SK-N-SH treated with all-trans-retinoic acid at 6 μM for 48 hours (cell line): ENCODE results near the gene BMERB1.

Experiments
- ATAC-seq: fragments of 200-7000 bp; cut with Tn5 transposase; 3 replicates; pipeline ENCODE4 v1.9.1; 2020; ENCODE audit warnings: mild to moderate bottlenecking, moderate library complexity
- ARNTL ChIP-seq: fragments of 450-650 bp; formaldehyde crosslinking; IDR thresholded peaks from 2 replicates; pipeline ENCODE4 v1.5.0; 2020; ENCODE audit warnings: low read depth, mild to moderate bottlenecking, moderate library complexity, borderline replicate concordance
- BACH2 ChIP-seq: fragments of 250-450 bp; sonication (Bioruptor Pico); IDR thresholded peaks from 2 replicates; pipeline ENCODE4 v1.9.0; 2021; ENCODE audit warnings: mild to moderate bottlenecking, borderline replicate concordance
- CSDC2 ChIP-seq: fragments of 250-450 bp; sonication (Bioruptor Pico); IDR thresholded peaks from 2 replicates; pipeline ENCODE4 v1.5.0; 2020; ENCODE audit warnings: mild to moderate bottlenecking, moderate library complexity
- CSRNP3 ChIP-seq: fragments of 250-450 bp; sonication (Bioruptor Pico); IDR thresholded peaks from 2 replicates; pipeline ENCODE4 v1.5.1; 2021; ENCODE audit warnings: mild to moderate bottlenecking, moderate library complexity
- ESRRG ChIP-seq: fragments of 250-450 bp; sonication (Bioruptor Pico); IDR thresholded peaks from 2 replicates; pipeline ENCODE4 v1.6.1; 2021; ENCODE audit warnings: mild to moderate bottlenecking
- GLIS3 ChIP-seq: fragments of 250-450 bp; sonication (Bioruptor Pico); IDR thresholded peaks from 2 replicates; pipeline ENCODE4 v1.5.0; 2020; ENCODE audit warnings: mild to moderate bottlenecking, moderate library complexity
- ISL1 ChIP-seq: fragments of 250-450 bp; sonication (Bioruptor Pico); IDR thresholded peaks from 2 replicates; pipeline ENCODE4 v2.1.2; 2022; ENCODE audit warnings: mild to moderate bottlenecking, moderate library complexity
- OSR1 ChIP-seq: fragments of 250-450 bp; sonication (Bioruptor Pico); IDR thresholded peaks from 2 replicates; pipeline ENCODE4 v1.8.0; 2022; ENCODE audit warnings: moderate library complexity, mild to moderate bottlenecking, inconsistent platforms
- PPARA ChIP-seq: fragments of 250-450 bp; sonication (Bioruptor Pico); IDR thresholded peaks from 2 replicates; pipeline ENCODE4 v1.5.0; 2020; ENCODE audit warnings: mild to moderate bottlenecking, borderline replicate concordance
- RARB ChIP-seq: fragments of 250-450 bp; sonication (Bioruptor Pico); IDR thresholded peaks from 2 replicates; pipeline ENCODE4 v1.8.0; 2021; ENCODE audit warnings: mild to moderate bottlenecking, moderate library complexity
- TCF4 ChIP-seq: fragments of 250-450 bp; sonication (Bioruptor Pico); IDR thresholded peaks from 2 replicates; pipeline ENCODE4 v1.8.0; 2021; ENCODE audit warnings: mild to moderate bottlenecking, moderate library complexity, borderline replicate concordance
- TOX ChIP-seq: fragments of 250-450 bp; sonication (Bioruptor Pico); IDR thresholded peaks from 2 replicates; pipeline ENCODE4 v1.8.0; 2021; ENCODE audit warnings: mild to moderate bottlenecking, moderate library complexity, borderline replicate concordance
- TSHZ2 ChIP-seq: fragments of 250-450 bp; sonication (Bioruptor Pico); IDR thresholded peaks from 2 replicates; pipeline ENCODE4 v1.5.0; 2020; ENCODE audit warnings: mild to moderate bottlenecking, moderate library complexity
- ZC3H10 ChIP-seq: fragments of 250-450 bp; sonication (Bioruptor Pico); IDR thresholded peaks from 2 replicates; pipeline ENCODE4 v1.5.1; 2021; ENCODE audit warnings: mild to moderate bottlenecking, moderate library complexity
- ZFP3 ChIP-seq: fragments of 250-450 bp; sonication (Bioruptor Pico); IDR thresholded peaks from 2 replicates; pipeline ENCODE4 v1.5.0; 2020; ENCODE audit warnings: mild to moderate bottlenecking, moderate library complexity
- ZNF565 ChIP-seq: fragments of 450-650 bp; formaldehyde crosslinking; conservative IDR thresholded peaks from 2 replicates; pipeline ENCODE4 v1.5.0; 2020; ENCODE audit warnings: low read depth, mild to moderate bottlenecking, moderate library complexity
- ZNF70 ChIP-seq: fragments of 450-650 bp; formaldehyde crosslinking; IDR thresholded peaks from 2 replicates; pipeline ENCODE4 v1.5.0; 2020; ENCODE audit warnings: mild to moderate bottlenecking, moderate library complexity
- ZNF8 ChIP-seq: fragments of 450-650 bp; formaldehyde crosslinking; IDR thresholded peaks from 2 replicates; pipeline ENCODE4 v1.5.0; 2020; ENCODE audit warnings: mild to moderate bottlenecking, moderate library complexity
- TF ChIP-seq, protein P1 (sequence below): fragments of 250-450 bp; sonication (Bioruptor Pico); IDR thresholded peaks from 2 replicates; pipeline ENCODE4 v1.8.0; 2021; ENCODE audit warnings: low read depth, mild to moderate bottlenecking, moderate library complexity, borderline replicate concordance
- TF ChIP-seq, protein P2 (sequence below): fragments of 250-450 bp; sonication (Bioruptor Pico); IDR thresholded peaks from 2 replicates; pipeline ENCODE4 v1.5.1; 2020; ENCODE audit warnings: low read depth, mild to moderate bottlenecking, moderate library complexity

BMERB1 gene

GRCh38 chr16:15631730-15632409 is 197.5 kb downstream of the BMERB1 start (continued):
- TF ChIP-seq, protein P1, sequence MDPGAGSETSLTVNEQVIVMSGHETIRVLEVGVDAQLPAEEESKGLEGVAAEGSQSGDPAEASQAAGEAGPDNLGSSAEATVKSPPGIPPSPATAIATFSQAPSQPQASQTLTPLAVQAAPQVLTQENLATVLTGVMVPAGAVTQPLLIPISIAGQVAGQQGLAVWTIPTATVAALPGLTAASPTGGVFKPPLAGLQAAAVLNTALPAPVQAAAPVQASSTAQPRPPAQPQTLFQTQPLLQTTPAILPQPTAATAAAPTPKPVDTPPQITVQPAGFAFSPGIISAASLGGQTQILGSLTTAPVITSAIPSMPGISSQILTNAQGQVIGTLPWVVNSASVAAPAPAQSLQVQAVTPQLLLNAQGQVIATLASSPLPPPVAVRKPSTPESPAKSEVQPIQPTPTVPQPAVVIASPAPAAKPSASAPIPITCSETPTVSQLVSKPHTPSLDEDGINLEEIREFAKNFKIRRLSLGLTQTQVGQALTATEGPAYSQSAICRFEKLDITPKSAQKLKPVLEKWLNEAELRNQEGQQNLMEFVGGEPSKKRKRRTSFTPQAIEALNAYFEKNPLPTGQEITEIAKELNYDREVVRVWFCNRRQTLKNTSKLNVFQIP (CRISPR knock-in tag): no peak
- TF ChIP-seq, all 23 proteins: peak for 0

- TF ChIP-seq, protein P2, sequence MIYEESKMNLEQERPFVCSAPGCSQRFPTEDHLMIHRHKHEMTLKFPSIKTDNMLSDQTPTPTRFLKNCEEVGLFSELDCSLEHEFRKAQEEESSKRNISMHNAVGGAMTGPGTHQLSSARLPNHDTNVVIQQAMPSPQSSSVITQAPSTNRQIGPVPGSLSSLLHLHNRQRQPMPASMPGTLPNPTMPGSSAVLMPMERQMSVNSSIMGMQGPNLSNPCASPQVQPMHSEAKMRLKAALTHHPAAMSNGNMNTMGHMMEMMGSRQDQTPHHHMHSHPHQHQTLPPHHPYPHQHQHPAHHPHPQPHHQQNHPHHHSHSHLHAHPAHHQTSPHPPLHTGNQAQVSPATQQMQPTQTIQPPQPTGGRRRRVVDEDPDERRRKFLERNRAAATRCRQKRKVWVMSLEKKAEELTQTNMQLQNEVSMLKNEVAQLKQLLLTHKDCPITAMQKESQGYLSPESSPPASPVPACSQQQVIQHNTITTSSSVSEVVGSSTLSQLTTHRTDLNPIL: no peak
- no peak for TF ChIP-seq PPARA
- no peak for TF ChIP-seq ZC3H10 (CRISPR knock-in tag)
- no peak for TF ChIP-seq ZNF70 (CRISPR knock-in tag)
- TF ChIP-seq ZNF8 (CRISPR knock-in tag): no peak
- TF ChIP-seq ISL1 (CRISPR knock-in tag): no peak
- TF ChIP-seq ESRRG: no peak
- TF ChIP-seq TSHZ2 (CRISPR knock-in tag): no peak
- TF ChIP-seq ZFP3 (CRISPR knock-in tag): no peak
- no peak for TF ChIP-seq BACH2 (CRISPR knock-in tag)
- TF ChIP-seq, all 23 proteins: peak for 0
- ATAC-seq: no peak
These were observed 201.5 kb downstream of the BMERB1 start for GRCh38 chr16:15635926-15636325.

DNA sequence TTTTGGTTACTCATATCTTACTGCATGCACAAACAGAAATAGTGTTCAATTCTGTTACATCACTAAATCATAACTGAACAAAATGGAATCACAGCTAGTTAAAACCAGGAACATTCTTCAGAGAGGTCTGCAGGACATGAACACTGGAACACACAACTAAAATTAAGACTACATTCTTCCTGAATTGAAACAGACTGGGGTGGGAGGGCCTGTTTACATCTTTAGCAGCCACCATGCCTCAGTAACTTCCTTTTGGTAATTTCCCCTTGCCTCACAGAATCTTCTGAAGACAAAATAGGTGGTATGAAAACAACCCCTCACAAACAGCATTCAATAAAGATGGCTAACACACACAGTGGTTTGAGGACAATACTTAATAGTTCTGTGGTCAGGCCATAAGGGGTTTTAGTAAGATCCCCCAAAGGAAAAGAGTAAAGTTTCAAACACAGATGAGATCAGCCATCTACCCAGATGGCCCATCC is 202.0 kb downstream of the BMERB1 start:
- TF ChIP-seq CSRNP3 (CRISPR knock-in tag): no peak
- TF ChIP-seq TOX (CRISPR knock-in tag): no peak
- no peak for TF ChIP-seq ZNF8 (CRISPR knock-in tag)
- TF ChIP-seq ZNF565: no peak
- no peak for TF ChIP-seq ISL1 (CRISPR knock-in tag)
- no peak for TF ChIP-seq ARNTL (CRISPR knock-in tag)
- TF ChIP-seq TSHZ2 (CRISPR knock-in tag): no peak
- no peak for TF ChIP-seq PPARA
- no peak for TF ChIP-seq TCF4 (CRISPR knock-in tag)
- TF ChIP-seq, protein P2: no peak
- TF ChIP-seq GLIS3 (CRISPR knock-in tag): no peak
- TF ChIP-seq BACH2 (CRISPR knock-in tag): no peak
- TF ChIP-seq OSR1 (CRISPR knock-in tag): no peak
- no peak for TF ChIP-seq ZNF70 (CRISPR knock-in tag)
- no peak for TF ChIP-seq RARB (CRISPR knock-in tag)
- no peak for TF ChIP-seq ESRRG
- no peak for TF ChIP-seq CSDC2 (CRISPR knock-in tag)
- ATAC-seq: no peak
